HepG2 (cell line): ENCODE data around the gene HDAC4. TPM values are rescaled to one million over a fixed set of nuclear protein-coding genes. Genes with fewer than 3 reads are reported as not detected.

Source experiments
- ATAC-seq: fragments of 200-7000 bp; cut with Tn5 transposase; 3 replicates; pipeline ENCODE4 v1.9.1; 2020; ENCODE audit warnings: mild to moderate bottlenecking, moderate library complexity
- BruUV-seq: library from RNA; stranded (reverse); fragments of 400-500 nt; replicated peaks from 2 replicates; lab custom pipeline; 2021; lab: Mats Ljungman, UMichigan
- CTCF ChIA-PET: fragments of 300-600 bp; formaldehyde crosslinking; extraction: SDS; loops from one replicate; lab custom pipeline; 2021; ENCODE audit warnings: low total read pairs, inconsistent platforms, low intra/inter-chr PET ratio; lab: Yijun Ruan, JAX
- POLR2A ChIA-PET: fragments of 350-600 bp; sonication (Branson Sonifier 250); formaldehyde crosslinking; loops from one replicate; lab custom pipeline; 2020; ENCODE audit warnings: antibody characterized with exemption, inconsistent platforms; lab: Yijun Ruan, JAX
- DNase-seq: peaks from one replicate; pipeline ENCODE4 v3.0.0-alpha.2; 2015; ENCODE audit warnings: low spot score
- FAIRE-seq: peaks from 3 replicates; lab custom pipeline; 2011; peaks lifted over from hg19 to GRCh38; lab: Jason Lieb, UNC
- H2AFZ ChIP-seq: one replicate; pipeline ENCODE4 v1.6.1; 2011; ENCODE audit warnings: low read length, inconsistent platforms
- H3K27ac ChIP-seq: fragments of 300-600 bp; 3 replicates; pipeline ENCODE4 v1.8.0; 2011; ENCODE audit warnings: mixed run types, mild to moderate bottlenecking, mixed read lengths, low read length, inconsistent platforms; ENCODE audit not compliant: insufficient read depth; ENCODE audit errors: extremely low read length
- H3K27me3 ChIP-seq, 2 experiments: fragments of 200-600 bp in 1 of 2; 2 replicates in 1 of 2; 3 replicates in 1 of 2; pipeline versions ENCODE4 v1.6.0 to v1.8.0; 2011; ENCODE audit warnings: low read length in 2 of 2, mild to moderate bottlenecking in 2 of 2, moderate library complexity in 2 of 2, inconsistent platforms in 1 of 2; ENCODE audit not compliant: insufficient read depth in 2 of 2, control insufficient read depth in 1 of 2
- H3K36me3 ChIP-seq, 2 experiments: fragments of 200-600 bp in 1 of 2; replicated peaks in 1 of 2; 2 replicates in 1 of 2; 3 replicates in 1 of 2; pipeline versions ENCODE4 v1.5.1 to v1.8.0; 2011; ENCODE audit warnings: low read length in 2 of 2, inconsistent platforms in 1 of 2; ENCODE audit not compliant: insufficient read depth in 2 of 2, control insufficient read depth in 1 of 2
- H3K4me1 ChIP-seq: 2 replicates; pipeline ENCODE4 v1.5.1; 2012; ENCODE audit warnings: low read length, inconsistent platforms; ENCODE audit not compliant: insufficient read depth
- H3K4me2 ChIP-seq: 2 replicates; pipeline ENCODE4 v1.6.0; 2011; ENCODE audit warnings: low read depth, low read length, inconsistent platforms
- H3K4me3 ChIP-seq, 3 experiments: fragments of 200-600 bp in 1 of 3; sonication (generic), shearing (Covaris generic) in 1 of 3; replicated peaks in 1 of 3; 2 replicates each; pipeline ENCODE4 v1.5.1; 2011 to 2016; ENCODE audit warnings: low read length in 3 of 3, inconsistent platforms in 2 of 3, low read depth in 2 of 3, mild to moderate bottlenecking in 2 of 3, control low read depth in 1 of 3, mixed read lengths in 1 of 3; ENCODE audit not compliant: insufficient read depth in 1 of 3
- H3K79me2 ChIP-seq: one replicate; pipeline ENCODE4 v1.6.1; 2011; ENCODE audit warnings: low read length, inconsistent platforms; ENCODE audit not compliant: insufficient read depth
- H3K9ac ChIP-seq: 2 replicates; pipeline ENCODE4 v1.6.0; 2011; ENCODE audit warnings: mild to moderate bottlenecking, low read depth, low read length, inconsistent platforms; ENCODE audit not compliant: insufficient read depth
- H3K9me3 ChIP-seq: 2 replicates; pipeline ENCODE4 v1.5.1; 2012; ENCODE audit warnings: mild to moderate bottlenecking, low read length
- H4K20me1 ChIP-seq: 2 replicates; pipeline ENCODE4 v1.6.0; 2011; ENCODE audit warnings: inconsistent platforms, mild to moderate bottlenecking, low read length, moderate library complexity; ENCODE audit not compliant: insufficient read depth
- ARID5B ChIP-seq: IDR thresholded peaks from 2 replicates; pipeline ENCODE4 v1.4.0; 2020; ENCODE audit warnings: mild to moderate bottlenecking, missing genetic modification reagents
- ETV5 ChIP-seq: IDR thresholded peaks from 2 replicates; pipeline ENCODE4 v1.6.1; 2018; ENCODE audit warnings: missing biosample characterization, missing genetic modification reagents, inconsistent platforms, borderline replicate concordance
- GABPB1 ChIP-seq: IDR thresholded peaks from 2 replicates; pipeline ENCODE4 v1.6.1; 2016; ENCODE audit warnings: mild to moderate bottlenecking, missing genetic modification reagents, moderate library complexity, missing compliant biosample characterization
- HNRNPH1 ChIP-seq: fragments of 200-400 bp; formaldehyde crosslinking; optimal IDR thresholded peaks from 2 replicates; pipeline ENCODE3; 2017; ENCODE audit warnings: mild to moderate bottlenecking, low read depth, low read length
- KDM5B ChIP-seq: sonication (generic); formaldehyde crosslinking; IDR thresholded peaks from 2 replicates; pipeline ENCODE4 v1.4.0; 2020; ENCODE audit warnings: missing genetic modification reagents, mild to moderate bottlenecking, borderline replicate concordance
- LRRFIP1 ChIP-seq: sonication (generic); formaldehyde crosslinking; conservative IDR thresholded peaks from 2 replicates; pipeline ENCODE4 v1.4.0; 2020; ENCODE audit warnings: missing genetic modification reagents
- NR2F2 ChIP-seq: IDR thresholded peaks from 2 replicates; pipeline ENCODE4 v1.6.1; 2012; ENCODE audit warnings: low read depth, inconsistent platforms, borderline replicate concordance
- RXRB ChIP-seq: IDR thresholded peaks from 2 replicates; pipeline ENCODE4 v1.6.1; 2016; ENCODE audit warnings: borderline replicate concordance, missing genetic modification reagents, missing compliant biosample characterization
- SALL1 ChIP-seq: sonication (generic); formaldehyde crosslinking; IDR thresholded peaks from 2 replicates; pipeline ENCODE4 v1.8.0; 2022; ENCODE audit warnings: mild to moderate bottlenecking, missing genetic modification reagents
- SP140L ChIP-seq: sonication (generic); formaldehyde crosslinking; IDR thresholded peaks from 2 replicates; pipeline ENCODE4 v1.4.0; 2020; ENCODE audit warnings: missing genetic modification reagents, borderline replicate concordance
- U2AF1 ChIP-seq: fragments of 200-400 bp; formaldehyde crosslinking; optimal IDR thresholded peaks from 2 replicates; pipeline ENCODE3; 2017; ENCODE audit warnings: mild to moderate bottlenecking, low read depth, low read length
- ZFP36L1 ChIP-seq: sonication (generic); formaldehyde crosslinking; IDR thresholded peaks from 2 replicates; pipeline ENCODE4 v1.8.0; 2022; ENCODE audit warnings: mild to moderate bottlenecking, missing genetic modification reagents, moderate library complexity
- ZNF282 ChIP-seq: fragments of 450-650 bp; IDR thresholded peaks from 2 replicates; pipeline ENCODE4 v1.6.1; 2018; ENCODE audit not compliant: partially characterized antibody
- ZNF317 ChIP-seq: sonication (generic); formaldehyde crosslinking; IDR thresholded peaks from 2 replicates; pipeline ENCODE4 v1.5.0; 2020; ENCODE audit warnings: mild to moderate bottlenecking, missing genetic modification reagents
- ZNF547 ChIP-seq: sonication (generic); formaldehyde crosslinking; IDR thresholded peaks from 2 replicates; pipeline ENCODE4 v1.5.1; 2020; ENCODE audit warnings: mild to moderate bottlenecking, missing genetic modification reagents
- ZNF614 ChIP-seq: IDR thresholded peaks from 2 replicates; pipeline ENCODE4 v1.6.1; 2018; ENCODE audit warnings: missing biosample characterization, missing genetic modification reagents, inconsistent platforms, borderline replicate concordance
- ZSCAN22 ChIP-seq: sonication (generic); formaldehyde crosslinking; IDR thresholded peaks from 2 replicates; pipeline ENCODE4 v1.4.0; 2020; ENCODE audit warnings: mild to moderate bottlenecking, missing genetic modification reagents
- WGBS: methylation state at CpG from one replicate; pipeline ENCODE4 v1.1.6; 2017; ENCODE audit warnings: low lambda C conversion rate; 5-methylcytosine and 5-hydroxymethylcytosine counted together
- in situ Hi-C: cut with HindIII; loops from 2 replicates; pipeline ENCODE4 v1.10.0; 2017; ENCODE audit warnings: low pct_unique_long_range_greater_than_20kb; ENCODE audit not compliant: extremely low pct_ligation_motif_present
- intact Hi-C: fragments of 100-400 bp; cut with micrococcal nuclease; formaldehyde crosslinking; loops from one replicate; pipeline ENCODE4 v1.10.0; 2022; ENCODE audit not compliant: unreplicated experiment
- polyA plus RNA-seq, 8 experiments: library from polyadenylated mRNA; depleted of rRNA in 3 of 8; stranded (reverse) in 7 of 8; unstranded in 1 of 8; fragments of >200 nt; fragmentation: Illumina TruSeq in 4 of 8; extraction: Trizol in 4 of 8; gene quantifications; 2 replicates each; pipeline versions ENCODE4 v1.2.1 to v1.2.3, GENCODE V29; 2011 to 2016; ENCODE audit warnings: low read depth in 4 of 8, missing spikeins in 1 of 8, mixed read lengths in 1 of 8; ENCODE audit not compliant: insufficient read depth in 1 of 8
- total RNA-seq, 5 experiments: library from RNA; depleted of rRNA; stranded (reverse); fragments of >200 nt; fragmentation: Illumina TruSeq; extraction: Trizol; gene quantifications; 2 replicates each; pipeline ENCODE4 v1.2.3, GENCODE V29; 2016; ENCODE audit warnings: low read depth in 1 of 5
- TF ChIP-seq, protein P1 (sequence below): IDR thresholded peaks from 2 replicates; pipeline ENCODE4 v1.6.1; 2016; ENCODE audit warnings: low read depth

HDAC4 gene
- total and polyA plus RNA-seq, 2 of the 13 experiments (the other 11 are each of a cell fraction or from before 2014, with no cell fraction given), result 10.1 to 11.5 TPM

- H3K79me2 ChIP-seq, result no peaks in the 10 kb centered on the region
- no peak overlapping the region for H2AFZ ChIP-seq
- FAIRE-seq (no peak), ATAC-seq (peak; percentile 87), DNase-seq (peak; percentile 26)
- peaks cover 5% of the 10 kb centered on the region; the same call in 1 of the 2 replicates for H3K9me3 ChIP-seq
- BruUV-seq, result no TSS peak
- no peak overlapping the region; the same call in 1 of the 2 replicates for H3K4me2 ChIP-seq
- ChIA-PET CTCF (no interaction called here), POLR2A (no interaction called here)
- no peak overlapping the region for H3K27ac ChIP-seq
- H3K4me3 ChIP-seq, result peak overlapping the region in 1 of 3 experiments; percentile 1; a peak in 1 of 6 replicates
- intact Hi-C loops, result no loop called here
- in situ Hi-C loops, result no loop called here
- H3K9ac ChIP-seq, result no peak overlapping the region
- H3K4me1 ChIP-seq, result peaks cover 15% of the 10 kb centered on the region
- H3K27me3 ChIP-seq, result peaks cover 14 to 50% of the 10 kb centered on the region in 2 experiments
- 14% methylated on average over 10 of the region's 10 CpGs for WGBS
- no peaks in the 10 kb centered on the region for H3K36me3 ChIP-seq
- H4K20me1 ChIP-seq, result no peaks in the 10 kb centered on the region; the same call in 1 of the 2 replicates
- no peak for TF ChIP-seq U2AF1
- TF ChIP-seq ARID5B (CRISPR knock-in tag), result peak; percentile 48; the same call in 1 of the 2 replicates
- TF ChIP-seq HNRNPH1, result no peak
- TF ChIP-seq GABPB1 (CRISPR knock-in tag), result peak; percentile 35; the same call in 1 of the 2 replicates
- no peak for TF ChIP-seq ZNF317 (CRISPR knock-in tag)
- TF ChIP-seq RXRB, result peak; percentile 29; the same call in 1 of the 2 replicates
- no peak for TF ChIP-seq SP140L (CRISPR knock-in tag)
- TF ChIP-seq, protein P1, sequence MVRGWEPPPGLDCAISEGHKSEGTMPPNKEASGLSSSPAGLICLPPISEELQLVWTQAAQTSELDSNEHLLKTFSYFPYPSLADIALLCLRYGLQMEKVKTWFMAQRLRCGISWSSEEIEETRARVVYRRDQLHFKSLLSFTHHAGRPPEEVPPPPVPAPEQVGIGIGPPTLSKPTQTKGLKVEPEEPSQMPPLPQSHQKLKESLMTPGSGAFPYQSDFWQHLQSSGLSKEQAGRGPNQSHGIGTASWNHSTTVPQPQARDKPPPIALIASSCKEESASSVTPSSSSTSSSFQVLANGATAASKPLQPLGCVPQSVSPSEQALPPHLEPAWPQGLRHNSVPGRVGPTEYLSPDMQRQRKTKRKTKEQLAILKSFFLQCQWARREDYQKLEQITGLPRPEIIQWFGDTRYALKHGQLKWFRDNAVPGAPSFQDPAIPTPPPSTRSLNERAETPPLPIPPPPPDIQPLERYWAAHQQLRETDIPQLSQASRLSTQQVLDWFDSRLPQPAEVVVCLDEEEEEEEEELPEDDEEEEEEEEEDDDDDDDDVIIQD, result peak; percentile 36; the same call in 1 of the 2 replicates
- TF ChIP-seq KDM5B (CRISPR knock-in tag), result no peak
- no peak for TF ChIP-seq ZNF614 (CRISPR knock-in tag)
- no peak for TF ChIP-seq ZSCAN22
- TF ChIP-seq NR2F2, result peak; percentile 71; the same call in 1 of the 2 replicates
- peak; percentile 53 for TF ChIP-seq SALL1 (CRISPR knock-in tag)
- no peak for TF ChIP-seq LRRFIP1 (CRISPR knock-in tag)
- TF ChIP-seq ZFP36L1, result peak; percentile 84; the same call in 1 of the 2 replicates
- TF ChIP-seq ZNF547, result 0 out of 2 replicates have a peak, but pooled peaks have one; percentile 25
- no peak for TF ChIP-seq ZNF282
- TF ChIP-seq ETV5 (CRISPR knock-in tag), result peak; percentile 42; the same call in 1 of the 2 replicates
These were observed 401.5 kb downstream of the HDAC4 start for GRCh38 chr2:238999291-238999741.
